H1 (cell line): Measurements from ENCODE around the gene CYP27B1. TPM values are rescaled to one million over a fixed set of nuclear protein-coding genes. Genes with fewer than 3 reads are reported as not detected.

Experiments
- CTCF ChIA-PET: fragments of 300-600 bp; sonication (Branson Sonifier 250); formaldehyde crosslinking; loops from one replicate; lab custom pipeline; 2021; ENCODE audit not compliant: partially characterized antibody; lab: Charles Lee
- POLR2A ChIA-PET: fragments of 300-600 bp; sonication (Branson Sonifier 250); formaldehyde crosslinking; loops from one replicate; lab custom pipeline; 2021; ENCODE audit warnings: inconsistent platforms; ENCODE audit not compliant: partially characterized antibody; lab: Charles Lee
- DNase-seq, 2 experiments: peaks; one replicate each; pipeline versions ENCODE4 v3.0.0 to v3.0.0-alpha.2; 2010 to 2022; ENCODE audit warnings: low spot score in 2 of 2, low read depth in 1 of 2, mixed read lengths in 1 of 2
- FAIRE-seq: peaks from 2 replicates; lab custom pipeline; 2011; peaks lifted over from hg19 to GRCh38; lab: Jason Lieb, UNC
- H2AFZ ChIP-seq: 2 replicates; pipeline ENCODE4 v1.8.1; 2012; ENCODE audit warnings: low read length, inconsistent platforms
- H2AK5ac ChIP-seq: 2 replicates; pipeline ENCODE4 v1.6.1; 2013; ENCODE audit warnings: low read depth, low read length
- H2BK120ac ChIP-seq: replicated peaks from 2 replicates; pipeline ENCODE3; 2013; ENCODE audit warnings: low read depth, low read length, inconsistent platforms
- H2BK12ac ChIP-seq: 2 replicates; pipeline ENCODE4 v1.6.1; 2013; ENCODE audit warnings: low read depth, low read length
- H2BK15ac ChIP-seq: 2 replicates; pipeline ENCODE4 v1.6.1; 2013; ENCODE audit warnings: low read length
- H2BK20ac ChIP-seq: 2 replicates; pipeline ENCODE4 v1.6.1; 2013; ENCODE audit warnings: low read length
- H2BK5ac ChIP-seq: 2 replicates; pipeline ENCODE4 v1.6.1; 2013; ENCODE audit warnings: low read depth, low read length
- H3K14ac ChIP-seq: 2 replicates; pipeline ENCODE4 v1.6.1; 2013; ENCODE audit warnings: inconsistent platforms; ENCODE audit not compliant: insufficient read length
- H3K18ac ChIP-seq: 2 replicates; pipeline ENCODE4 v1.6.1; 2013; ENCODE audit warnings: low read length; ENCODE audit errors: extremely low read depth
- H3K23ac ChIP-seq: 2 replicates; pipeline ENCODE4 v1.6.1; 2013; ENCODE audit warnings: inconsistent platforms; ENCODE audit not compliant: insufficient read length
- H3K23me2 ChIP-seq: 2 replicates; pipeline ENCODE4 v1.6.1; 2013; ENCODE audit warnings: low read depth, low read length
- H3K27ac ChIP-seq: 2 replicates; pipeline ENCODE4 v1.6.1; 2011; ENCODE audit warnings: low read depth, low read length, inconsistent platforms
- H3K27me3 ChIP-seq, 4 experiments: replicated peaks in 1 of 4; 1 replicate in 1 of 4; 2 replicates in 3 of 4; pipeline versions ENCODE4 v1.6.1 to v1.8.1; 2011 to 2013; ENCODE audit warnings: low read length in 3 of 4, mild to moderate bottlenecking in 3 of 4, inconsistent platforms in 2 of 4, mixed read lengths in 2 of 4, moderate library complexity in 1 of 4; ENCODE audit not compliant: control insufficient read depth in 3 of 4, insufficient read depth in 3 of 4; ENCODE audit errors: extremely low read depth in 1 of 4
- H3K36me3 ChIP-seq, 4 experiments: 2 replicates each; pipeline versions ENCODE4 v1.6.1 to v1.8.1; 2011 to 2013; ENCODE audit warnings: mild to moderate bottlenecking in 4 of 4, low read length in 3 of 4, moderate library complexity in 2 of 4, control low read depth in 1 of 4, inconsistent platforms in 1 of 4; ENCODE audit not compliant: insufficient read depth in 4 of 4, control insufficient read depth in 2 of 4
- H3K4ac ChIP-seq: replicated peaks from 2 replicates; pipeline ENCODE3; 2013; ENCODE audit warnings: low read length, low read depth, mixed read lengths, inconsistent platforms; ENCODE audit not compliant: insufficient read length
- H3K4me1 ChIP-seq, 4 experiments: replicated peaks in 1 of 4; 1 replicate in 1 of 4; 2 replicates in 3 of 4; pipeline versions ENCODE4 v1.6.1 to v1.8.1; 2011 to 2013; ENCODE audit warnings: low read length in 3 of 4, inconsistent platforms in 2 of 4, mixed read lengths in 1 of 4; ENCODE audit not compliant: insufficient read depth in 4 of 4, control insufficient read depth in 3 of 4
- H3K4me2 ChIP-seq, 2 experiments: 2 replicates each; pipeline versions ENCODE4 v1.6.1 to v1.8.1; 2011 to 2013; ENCODE audit warnings: low read depth in 2 of 2, low read length in 2 of 2, control low read depth in 1 of 2, inconsistent platforms in 1 of 2, mild to moderate bottlenecking in 1 of 2; ENCODE audit not compliant: insufficient read depth in 1 of 2
- H3K4me3 ChIP-seq, 4 experiments: fragments of 200-600, 300-600 bp in 1 of 4; sonication (generic), shearing (Covaris generic), sonication (Bioruptor Twin) in 1 of 4; 2 replicates each; pipeline versions ENCODE4 v1.5.1 to v1.8.1; 2011 to 2016; ENCODE audit warnings: low read length in 4 of 4, low read depth in 3 of 4, control low read depth in 2 of 4, inconsistent platforms in 2 of 4, mild to moderate bottlenecking in 2 of 4, mixed read lengths in 1 of 4, moderate library complexity in 1 of 4; ENCODE audit not compliant: insufficient read depth in 2 of 4; ENCODE audit errors: extremely low read depth in 1 of 4
- H3K56ac ChIP-seq: replicated peaks from 2 replicates; pipeline ENCODE3; 2013; ENCODE audit warnings: low read depth, mild to moderate bottlenecking, mixed read lengths, low read length, inconsistent platforms; ENCODE audit not compliant: insufficient read length
- H3K79me1 ChIP-seq: 2 replicates; pipeline ENCODE4 v1.6.1; 2013; ENCODE audit warnings: low read depth, low read length, control low read depth
- H3K79me2 ChIP-seq, 2 experiments: 2 replicates each; pipeline versions ENCODE4 v1.6.1 to v1.8.1; 2012 to 2013; ENCODE audit warnings: low read length in 2 of 2, mild to moderate bottlenecking in 2 of 2, inconsistent platforms in 1 of 2; ENCODE audit not compliant: insufficient read depth in 2 of 2, control insufficient read depth in 1 of 2
- H3K9ac ChIP-seq, 4 experiments: replicated peaks in 1 of 4; 1 replicate in 1 of 4; 2 replicates in 3 of 4; pipeline versions ENCODE4 v1.6.1 to v1.8.1; 2011 to 2013; ENCODE audit warnings: low read depth in 3 of 4, low read length in 3 of 4, control low read depth in 2 of 4, mild to moderate bottlenecking in 2 of 4, moderate library complexity in 2 of 4, inconsistent platforms in 1 of 4; ENCODE audit errors: extremely low read depth in 1 of 4
- H3K9me3 ChIP-seq, 2 experiments: 2 replicates each; pipeline versions ENCODE4 v1.6.1 to v1.8.1; 2012 to 2013; ENCODE audit warnings: mild to moderate bottlenecking in 2 of 2, moderate library complexity in 2 of 2, control low read depth in 1 of 2, inconsistent platforms in 1 of 2, low read depth in 1 of 2, low read length in 1 of 2, mixed read lengths in 1 of 2; ENCODE audit not compliant: insufficient read depth in 2 of 2
- H4K20me1 ChIP-seq, 2 experiments: replicated peaks in 1 of 2; 2 replicates each; pipeline versions ENCODE3 to v1.8.1; 2011 to 2013; ENCODE audit warnings: inconsistent platforms in 2 of 2, low read length in 2 of 2, mild to moderate bottlenecking in 1 of 2; ENCODE audit not compliant: insufficient read depth in 2 of 2, control insufficient read depth in 1 of 2
- H4K5ac ChIP-seq: 2 replicates; pipeline ENCODE4 v1.6.1; 2013; ENCODE audit warnings: low read length, low read depth, mixed read lengths, inconsistent platforms; ENCODE audit not compliant: insufficient read length
- H4K8ac ChIP-seq: 2 replicates; pipeline ENCODE4 v1.8.0; 2013; ENCODE audit warnings: mild to moderate bottlenecking, moderate library complexity, low read length, inconsistent platforms; ENCODE audit not compliant: insufficient read depth; ENCODE audit errors: extremely low read depth
- H4K91ac ChIP-seq: replicated peaks from 2 replicates; pipeline ENCODE3; 2013; ENCODE audit warnings: low read length, mixed read lengths, inconsistent platforms; ENCODE audit not compliant: insufficient read length
- SP4 ChIP-seq: IDR thresholded peaks from 2 replicates; pipeline ENCODE4 v1.6.1; 2012; ENCODE audit warnings: low read length, inconsistent platforms
- WGBS, 2 experiments: shearing (Covaris generic) in 1 of 2; methylation state at CpG; one replicate each; pipeline versions ENCODE4 v1.1.6 to v1.1.7; 2013 to 2015; ENCODE audit warnings: low lambda C conversion rate in 2 of 2, mixed read lengths in 2 of 2, inconsistent platforms in 1 of 2, low coverage in 1 of 2, missing lambda C conversion rate in 1 of 2; ENCODE audit not compliant: insufficient replicate concordance in 2 of 2, insufficient coverage in 1 of 2, insufficient read length in 1 of 2; ENCODE audit errors: extremely low coverage in 1 of 2, missing lambda C conversion rate in 1 of 2; 5-methylcytosine and 5-hydroxymethylcytosine counted together
- polyA plus RNA-seq, 7 experiments: library from polyadenylated mRNA; depleted of rRNA in 3 of 7; stranded (reverse) in 5 of 7; unstranded in 2 of 7; fragments of >200 nt in 5 of 7; fragments of 200-250 nt in 2 of 7; gene quantifications; 1 replicate in 5 of 7; 2 replicates in 1 of 7; 4 replicates in 1 of 7; pipeline versions ENCODE4 v1.2.1 to v1.2.3, GENCODE V29; 2011 to 2013; ENCODE audit warnings: missing spikeins in 2 of 7, mixed read lengths in 2 of 7
- total RNA-seq: library from RNA; stranded (reverse); fragmentation: NEBNext Ultra II Directional; extraction: Animal tissue kit (Norgen Biotek cat#: 25700); gene quantifications from 2 replicates; pipeline ENCODE4 v1.2.1, GENCODE V29; 2021

CYP27B1 gene
- total and polyA plus RNA-seq, 2 of the 8 experiments (the other 6 are each of a cell fraction or from before 2014, with no cell fraction given), result 2.9 to 3.3 TPM

GRCh38 chr12:57780284-57780897, 13.5 kb upstream of the CYP27B1 start:
- Histone ChIP-seq H4K5ac (no peak overlapping the region), H3K4ac (no peak overlapping the region), H3K14ac (no peak overlapping the region), H3K4me3 (no peak overlapping the region), H2BK12ac (no peak overlapping the region), H3K23ac (no peak overlapping the region), H3K4me1 (no peaks in the 10 kb centered on the region), H3K79me2 (peaks cover 0 to 16% of the 10 kb centered on the region in 2 experiments; a peak in 2 of 4 replicates), H2BK20ac (no peak overlapping the region), H2AFZ (no peak overlapping the region), H3K27me3 (no peaks in the 10 kb centered on the region), H2AK5ac (no peak overlapping the region), H3K36me3 (peaks cover 0 to 5% (median 2%) of the 10 kb centered on the region in 4 experiments; a peak in 3 of 8 replicates), H3K9me3 (no peaks in the 10 kb centered on the region), H2BK15ac (no peak overlapping the region), H3K79me1 (no peaks in the 10 kb centered on the region), H4K8ac (no peak overlapping the region), H4K20me1 (no peaks in the 10 kb centered on the region), H3K27ac (no peak overlapping the region; the same call in 1 of the 2 replicates), H3K18ac (no peak overlapping the region), H4K91ac (no peak overlapping the region), H3K9ac (no peak overlapping the region; a peak in 1 of 7 replicates), H3K4me2 (no peak overlapping the region), H2BK5ac (no peak overlapping the region), H3K23me2 (peaks cover 2% of the 10 kb centered on the region; the same call in 1 of the 2 replicates), H3K56ac (no peak overlapping the region), H2BK120ac (no peak overlapping the region)
- FAIRE-seq (no peak), DNase-seq (no peak)
- ChIA-PET CTCF (interaction anchor here (1.1 to 4.7 kb wide), 9 partner anchors 10 to 52 kb away, joined by 3 to 28 read pairs (median 5); partner anchors contain the start of gene CYP27B1), POLR2A (interaction anchor here (1.0 to 1.6 kb wide), 3 partner anchors 8 to 14 kb away, joined by 3 to 6 read pairs (median 5); partner anchors contain the start of genes CYP27B1, EEF1AKMT3 and METTL1)
- WGBS, 2 experiments, result 90% methylated on average over 4 of the region's 4 CpGs; no CpG with 5 or more reads in 1 of the 2 experiments
- no peak for TF ChIP-seq SP4
